ENCODE results near the gene SDHB. TPM values are rescaled to one million over a fixed set of nuclear protein-coding genes. Genes with fewer than 3 reads are reported as not detected.
A peak's percentile ranks its signal among the peaks of the same experiment; 100 is the strongest.

SDHB gene
- total and polyA plus RNA-seq, 2 of the 8 experiments (the other 6 are each of a cell fraction or from before 2014, with no cell fraction given): 84.0 to 98.7 TPM

- TF ChIP-seq CEBPB (IDR thresholded peaks at IDR 0.05; ENCODE audit: low read depth, low read length): no peak
- TF ChIP-seq BCL11A (IDR thresholded peaks at IDR 0.05; ENCODE audit: low read depth in 2 of 2, low read length in 2 of 2): no peak
- no peak for TF ChIP-seq SAP30 (IDR thresholded peaks at IDR 0.05; ENCODE audit: insufficient read depth, insufficient replicate concordance, low read length)
- no peak for TF ChIP-seq SP2 (IDR thresholded peaks at IDR 0.05; ENCODE audit: low read length)
- no peak for TF ChIP-seq NANOG (IDR thresholded peaks at IDR 0.05; ENCODE audit: insufficient read depth, low read depth, low read length, poor library complexity, severe bottlenecking)
- TF ChIP-seq SIN3A (conservative IDR thresholded peaks at IDR 0.05 in 1 of 2, IDR thresholded peaks at IDR 0.05 in 1 of 2; ENCODE audit: low read depth in 1 of 2, low read length in 2 of 2): no peak
- no peak for TF ChIP-seq KDM4A (IDR thresholded peaks at IDR 0.05; ENCODE audit: low read depth, low read length, severe bottlenecking)
- no peak for TF ChIP-seq RFX5 (IDR thresholded peaks at IDR 0.05; ENCODE audit: borderline replicate concordance, low read depth, low read length)
- TF ChIP-seq GABPA (IDR thresholded peaks at IDR 0.05; ENCODE audit: borderline replicate concordance, insufficient read depth, low read length): peak; percentile 80; the same call in 1 of the 2 replicates
Measured at GRCh38 chr1:16986962-16987361, 66.9 kb downstream of the SDHB start (continued).
